Ovary (tissue), 9 donors: ENCODE measurements around the gene SNRPE. TPM values are rescaled to one million over a fixed set of nuclear protein-coding genes. Genes with fewer than 3 reads are reported as not detected.
"Not testable (repeated sequence)": the region's sequence is repeated elsewhere in the genome, so short reads cannot be mapped to it uniquely, and the experiment has no call there.

Source experiments
- DNase-seq, 5 donors: peaks; one replicate each; pipeline ENCODE4 v3.0.0-alpha.2; 2019 to 2020
- H3K27ac ChIP-seq, 2 donors: fragments of 200-600 bp; one replicate each; pipeline versions ENCODE4 v1.5.1 to v1.8.0; 2019 to 2022
- H3K27me3 ChIP-seq: fragments of 200-600 bp; one replicate; pipeline ENCODE4 v1.8.0; 2022
- H3K36me3 ChIP-seq: fragments of 200-600 bp; sonication (generic); one replicate; pipeline ENCODE4 v1.5.1; 2019
- H3K4me1 ChIP-seq: one replicate; pipeline ENCODE4 v1.8.1; 2013; ENCODE audit warnings: mild to moderate bottlenecking, moderate library complexity; ENCODE audit not compliant: insufficient read depth
- H3K4me3 ChIP-seq: fragments of 200-600 bp; sonication (generic); one replicate; pipeline ENCODE4 v1.5.1; 2017
- H3K9me3 ChIP-seq, 2 donors: fragments of 200-600 bp in 1 of 2; sonication (generic) in 1 of 2; one replicate each; pipeline versions ENCODE4 v1.5.1 to v1.8.1; 2013 to 2019; ENCODE audit warnings: mild to moderate bottlenecking in 1 of 2, moderate library complexity in 1 of 2
- CTCF ChIP-seq, 3 donors: fragments of 450-650 bp in 2 of 3; fragments of 200-600 bp in 1 of 3; IDR thresholded peaks; one replicate each; pipeline versions ENCODE4 v1.5.1 to v1.8.0; 2016 to 2022; ENCODE audit warnings: antibody characterized with exemption in 3 of 3, mild to moderate bottlenecking in 1 of 3
- EP300 ChIP-seq: sonication (generic); formaldehyde crosslinking; IDR thresholded peaks from one replicate; pipeline ENCODE4 v1.6.1; 2017; ENCODE audit warnings: antibody characterized with exemption
- POLR2A ChIP-seq: fragments of 450-650 bp; IDR thresholded peaks from one replicate; pipeline ENCODE4 v1.6.1; 2017; ENCODE audit warnings: antibody characterized with exemption, mild to moderate bottlenecking, moderate library complexity
- WGBS, 3 donors: extraction: QIAGEN DNeasy Blood & Tissue Kit in 1 of 3; methylation state at CpG; one replicate each; pipeline versions ENCODE4 v1.1.5 to v1.1.7; 2013 to 2017; 5-methylcytosine and 5-hydroxymethylcytosine counted together
- intact Hi-C, 4 donors: fragments of 100-400 bp; cut with DNase I; formaldehyde crosslinking; loops; one replicate each; pipeline versions ENCODE4 v1.11.0 to v1.15.1; 2022 to 2023
- polyA plus RNA-seq, 2 donors: library from polyadenylated mRNA; stranded (reverse); fragments of 200-250 nt in 1 of 2; fragments of 350-450 nt in 1 of 2; fragmentation: Illumina TruSeq in 1 of 2; extraction: RNeasy Lipid Tissue Mini Kit (QIAGEN cat#74804) in 1 of 2; gene quantifications; one replicate each; pipeline ENCODE4 v1.2.3, GENCODE V29; 2013 to 2014
- total RNA-seq, 7 donors: library from RNA; depleted of rRNA in 2 of 7; stranded (reverse); fragments of >200 nt in 2 of 7; fragmentation: NEBNext Ultra II Directional in 3 of 7; extraction: Animal tissue kit (Norgen Biotek cat#: 25700) in 3 of 7; gene quantifications; one replicate each; pipeline versions ENCODE4 v1.1.0 to v1.2.4, GENCODE V29; 2016 to 2023
- donor health status: DM: no; HTN: no; CAD: no; lungs with moderate emphysema.
- donor health status: DM: no; HTN: no; CAD: no.
- donor health status: Bipolar disorder and iron deficiency.
- donor health status: DM: yes; HTN: yes; CAD: no.
- donor health status: DM: no; HTN: no; CAD: no.
- donor health status: DM: yes; HTN: yes; CAD: no.

Gene SNRPE
- total and polyA plus RNA-seq, 9 donors = 72.5 to 168 (median 136) TPM

DNA sequence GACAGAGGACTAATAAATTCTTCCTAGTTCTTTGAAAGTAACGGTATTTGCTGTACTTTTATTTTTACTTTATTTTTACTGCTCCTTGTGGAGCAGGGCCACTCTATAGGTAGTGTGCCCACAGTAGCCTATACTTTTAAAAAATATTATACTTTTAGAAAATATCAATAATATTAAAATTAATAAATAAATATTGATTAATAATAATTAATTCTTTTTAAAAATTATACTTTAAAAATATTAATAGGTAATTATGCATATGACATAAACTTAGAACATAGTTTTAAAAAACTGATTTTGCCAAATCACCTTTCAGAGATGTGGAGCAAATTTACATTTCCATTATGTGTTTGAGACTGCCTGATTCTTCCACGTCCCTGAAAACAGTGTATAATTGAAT lies 35.2 kb upstream of the SNRPE start:
- Histone ChIP-seq H3K36me3 (no peaks in the 10 kb centered on the region), H3K9me3 (no peaks in the 10 kb centered on the region), H3K27me3 (no peaks in the 10 kb centered on the region), H3K4me3 (no peak overlapping the region), H3K4me1 (peaks cover 2% of the 10 kb centered on the region), H3K27ac (no peak overlapping the region)
- 94 to 98% (median 98%) methylated on average over 2 of the region's 2 CpGs for WGBS, 3 donors
- intact Hi-C loops = no loop called here
- TF ChIP-seq POLR2A = no peak
- TF ChIP-seq EP300 = no peak
- TF ChIP-seq CTCF (IDR thresholded peaks at IDR 0.05) = no peak
- DNase-seq = no peak

GRCh38 chr1:203828002-203828401 lies 33.4 kb upstream of the SNRPE start:
- intact Hi-C loops = no loop called here
- no peaks in the 10 kb centered on the region for H3K36me3 ChIP-seq
- H3K4me3 ChIP-seq = no peak overlapping the region
- DNase-seq = no peak
- WGBS, 3 donors = 56 to 75% (median 69%) methylated on average over 5 of the region's 5 CpGs
- no peaks in the 10 kb centered on the region for H3K27me3 ChIP-seq
- no peak overlapping the region for H3K27ac ChIP-seq
- H3K9me3 ChIP-seq = no peaks in the 10 kb centered on the region
- TF ChIP-seq CTCF (IDR thresholded peaks at IDR 0.05) = no peak
- no peak for TF ChIP-seq EP300
- no peak for TF ChIP-seq POLR2A
- no peaks in the 10 kb centered on the region for H3K4me1 ChIP-seq

DNA sequence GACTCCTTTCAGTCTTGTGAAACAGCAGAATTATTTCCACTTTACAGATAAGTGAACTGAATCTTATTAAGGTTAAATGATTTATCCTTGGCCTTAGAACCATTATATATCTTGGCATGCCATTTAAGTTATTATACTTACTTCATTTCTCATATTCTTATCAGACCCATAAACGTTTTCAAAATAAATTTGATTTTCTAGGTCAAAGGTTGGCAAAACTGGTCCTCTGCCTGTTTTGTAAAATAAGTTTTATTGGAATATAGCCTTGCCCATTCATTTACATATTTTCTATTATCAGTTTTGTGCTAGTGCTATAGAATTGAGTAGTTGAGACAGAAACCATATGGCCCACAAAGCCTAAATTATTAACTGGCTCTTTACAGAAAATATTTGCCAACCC lies 32.9 kb upstream of the SNRPE start:
- Histone ChIP-seq H3K27ac (no peak overlapping the region), H3K27me3 (no peaks in the 10 kb centered on the region), H3K4me3 (no peak overlapping the region), H3K9me3 (no peaks in the 10 kb centered on the region), H3K4me1 (no peaks in the 10 kb centered on the region), H3K36me3 (no peaks in the 10 kb centered on the region)
- intact Hi-C loops = no loop called here
- DNase-seq = no peak
- 3 to 13% (median 6%) methylated on average over 1 of the region's 1 CpG for WGBS, 3 donors
- TF ChIP-seq EP300 (no peak), CTCF (IDR thresholded peaks at IDR 0.05) (no peak), POLR2A (no peak)

DNA sequence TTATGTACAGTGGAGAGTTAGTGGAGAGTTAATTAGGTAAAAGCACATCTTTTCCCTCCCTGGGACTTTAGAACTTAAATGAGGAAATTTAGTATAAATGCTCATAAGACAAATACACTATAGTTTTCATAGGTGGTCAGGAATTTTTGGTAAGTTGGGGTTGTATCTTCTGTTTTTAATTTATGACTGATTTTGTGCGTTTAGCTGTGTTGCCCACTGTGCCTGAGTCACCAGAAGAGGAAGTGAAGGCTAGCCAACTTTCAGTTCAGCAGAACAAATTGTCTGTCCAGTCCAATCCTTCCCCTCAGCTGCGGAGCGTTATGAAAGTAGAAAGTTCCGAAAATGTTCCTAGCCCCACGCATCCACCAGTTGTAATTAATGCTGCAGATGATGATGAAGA lies 32.2 kb upstream of the SNRPE start:
- H3K36me3 ChIP-seq, intact Hi-C loops, H3K27me3 ChIP-seq, H3K4me1 ChIP-seq, H3K27ac ChIP-seq, DNase-seq, H3K9me3 ChIP-seq, H3K4me3 ChIP-seq: not testable (repeated sequence)
- WGBS, 3 donors = 71 to 85% (median 72%) methylated on average over 5 of the region's 5 CpGs

GRCh38 chr1:203835476-203835875 lies 25.9 kb upstream of the SNRPE start:
- DNase-seq = no peak
- 95 to 98% (median 97%) methylated on average over 3 of the region's 3 CpGs for WGBS, 3 donors
- Histone ChIP-seq H3K36me3 (no peaks in the 10 kb centered on the region), H3K4me3 (no peak overlapping the region), H3K4me1 (peaks cover 1% of the 10 kb centered on the region), H3K27ac (no peak overlapping the region), H3K9me3 (no peaks in the 10 kb centered on the region), H3K27me3 (no peaks in the 10 kb centered on the region)
- intact Hi-C loops = no loop called here
- TF ChIP-seq EP300 = no peak
- no peak for TF ChIP-seq CTCF (IDR thresholded peaks at IDR 0.05)
- no peak for TF ChIP-seq POLR2A
